ENCODE data around the gene MAPKAP1. TPM values are rescaled to one million over a fixed set of nuclear protein-coding genes. Genes with fewer than 3 reads are reported as not detected.

Gene MAPKAP1
- total RNA-seq, 2 donors from 2014 or later: 83.7 to 91.8 TPM

- ATAC-seq (no peak), DNase-seq (no peak)
- no peak overlapping the region for H3K27ac ChIP-seq
- intact Hi-C loops (cut with DNase I): no loop called here
- no peak overlapping the region for H3K4me3 ChIP-seq
- TF ChIP-seq POLR2A (IDR thresholded peaks at IDR 0.05) (no peak), CTCF (IDR thresholded peaks at IDR 0.05) (no peak)
- H3K9me3 ChIP-seq: no peaks in the 10 kb centered on the region
- no peaks in the 10 kb centered on the region for H3K27me3 ChIP-seq
- H3K36me3 ChIP-seq (replicated peaks in 1 of 2; ENCODE audit: insufficient read depth in 1 of 2, low read depth in 2 of 2): no peaks in the 10 kb centered on the region
- H3K4me1 ChIP-seq: no peaks in the 10 kb centered on the region
- WGBS, 2 donors: 87 to 89% methylated on average over 3 to 5 of the region's 5 CpGs
Measured at GRCh38 chr9:125466411-125466810, 240.6 kb downstream of the MAPKAP1 start.

DNA sequence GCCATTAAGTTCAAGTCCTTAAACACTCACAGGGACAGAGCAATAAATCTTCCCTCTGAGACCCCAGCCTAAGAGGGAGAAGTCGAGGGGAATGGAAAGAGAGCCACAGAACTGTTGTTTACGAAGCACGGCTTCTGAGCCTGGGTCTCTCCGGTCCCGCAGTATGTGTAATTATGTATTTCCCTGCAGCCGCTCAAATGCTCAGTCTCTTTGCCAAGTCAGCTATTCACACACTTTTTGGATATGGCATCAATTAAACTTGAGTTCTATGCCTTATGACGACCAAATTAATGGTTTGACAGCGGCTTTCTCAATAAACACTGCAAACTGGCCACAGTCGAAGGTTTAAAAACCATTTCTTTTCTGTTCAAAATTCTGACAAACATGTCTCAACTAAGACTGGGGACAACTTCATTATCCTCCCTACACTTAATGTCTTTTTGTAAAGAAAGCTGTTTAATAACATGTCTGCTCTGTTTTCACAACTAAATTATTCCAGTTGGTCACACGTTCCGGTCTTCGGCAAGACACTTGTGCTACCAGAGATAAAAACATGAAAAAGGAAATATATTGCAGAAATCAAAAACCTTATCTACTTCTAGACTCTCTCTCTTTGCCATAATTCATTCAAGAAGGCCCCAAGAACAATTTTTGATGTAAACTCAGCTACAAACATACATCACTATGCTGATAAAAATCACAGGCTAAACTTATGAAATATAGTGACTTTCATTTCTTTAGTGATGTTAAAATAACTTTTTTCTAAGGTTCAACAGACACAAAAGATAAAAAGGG, 242.2 kb downstream of the MAPKAP1 start:
- Histone ChIP-seq H3K4me3 (no peak overlapping the region), H3K27ac (no peak overlapping the region), H3K27me3 (no peaks in the 10 kb centered on the region), H3K9me3 (no peaks in the 10 kb centered on the region), H3K36me3 (replicated peaks in 1 of 2; ENCODE audit: insufficient read depth in 1 of 2, low read depth in 2 of 2) (no peaks in the 10 kb centered on the region), H3K4me1 (no peaks in the 10 kb centered on the region)
- intact Hi-C loops (cut with DNase I): no loop called here
- DNase-seq: no peak
- no peak for TF ChIP-seq CTCF (IDR thresholded peaks at IDR 0.05)
- TF ChIP-seq POLR2A (IDR thresholded peaks at IDR 0.05): no peak
- 86 to 94% methylated on average over 12 of the region's 12 CpGs for WGBS, 2 donors
- no peak for ATAC-seq

GRCh38 chr9:125463926-125464325, 243.1 kb downstream of the MAPKAP1 start:
- no peaks in the 10 kb centered on the region for H3K36me3 ChIP-seq (replicated peaks in 1 of 2; ENCODE audit: insufficient read depth in 1 of 2, low read depth in 2 of 2)
- no peak for ATAC-seq
- H3K27ac ChIP-seq: no peak overlapping the region
- TF ChIP-seq CTCF (IDR thresholded peaks at IDR 0.05) (no peak), POLR2A (IDR thresholded peaks at IDR 0.05) (no peak)
- no peaks in the 10 kb centered on the region for H3K4me1 ChIP-seq
- 96 to 98% methylated on average over 2 of the region's 2 CpGs for WGBS, 2 donors
- DNase-seq: no peak
- no peaks in the 10 kb centered on the region for H3K9me3 ChIP-seq
- intact Hi-C loops (cut with DNase I): no loop called here
- H3K4me3 ChIP-seq: no peak overlapping the region
- H3K27me3 ChIP-seq: no peaks in the 10 kb centered on the region

DNA sequence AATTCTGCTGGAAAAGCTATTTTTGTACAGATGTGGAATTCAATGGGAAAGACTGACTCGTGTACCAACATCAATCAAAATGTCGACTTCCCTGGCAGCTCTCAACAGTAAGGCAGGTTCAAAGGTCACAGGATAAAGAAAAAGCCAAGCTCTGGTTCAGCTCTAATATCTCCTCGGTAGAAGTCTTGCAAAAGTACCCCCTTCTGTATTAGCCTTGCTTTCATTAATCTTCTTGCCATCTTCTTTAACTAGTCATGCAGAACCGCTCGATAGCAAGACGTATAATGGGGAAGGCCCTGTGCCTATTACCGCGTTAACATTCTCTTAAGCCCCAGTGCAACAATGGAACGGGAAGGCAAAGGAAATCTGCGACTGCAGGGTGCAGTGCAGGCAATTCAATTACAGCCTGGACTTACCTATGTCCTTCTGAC, 244.1 kb downstream of the MAPKAP1 start:
- DNase-seq (no peak), ATAC-seq (no peak)
- no peaks in the 10 kb centered on the region for H3K9me3 ChIP-seq
- TF ChIP-seq CTCF (IDR thresholded peaks at IDR 0.05) (no peak), POLR2A (IDR thresholded peaks at IDR 0.05) (no peak)
- 65 to 70% methylated on average over 10 of the region's 10 CpGs for WGBS, 2 donors
- H3K4me1 ChIP-seq: no peaks in the 10 kb centered on the region
- no peaks in the 10 kb centered on the region for H3K36me3 ChIP-seq (replicated peaks in 1 of 2; ENCODE audit: insufficient read depth in 1 of 2, low read depth in 2 of 2)
- intact Hi-C loops (cut with DNase I): no loop called here
- H3K27ac ChIP-seq: no peak overlapping the region
- no peaks in the 10 kb centered on the region for H3K27me3 ChIP-seq
- no peak overlapping the region for H3K4me3 ChIP-seq
